Progenitor cell of endocrine pancreas (in vitro differentiated cells): ENCODE results near the gene FNDC3A. TPM values are rescaled to one million over a fixed set of nuclear protein-coding genes. Genes with fewer than 3 reads are reported as not detected.
A peak's percentile ranks its signal among the peaks of the same experiment; 100 is the strongest.

ENCODE experiments used
- DNase-seq: peaks from one replicate; pipeline ENCODE4 v3.0.0; 2021; ENCODE audit warnings: low spot score; ENCODE audit not compliant: unreplicated experiment
- H3K27ac Mint-ChIP-seq: 2 replicates; pipeline ENCODE4 v1.8.0; 2021; ENCODE audit warnings: mild to moderate bottlenecking, moderate library complexity, mixed read lengths
- H3K27me3 Mint-ChIP-seq: 2 replicates; pipeline ENCODE4 v1.8.0; 2021; ENCODE audit warnings: mixed read lengths
- H3K36me3 Mint-ChIP-seq: 2 replicates; pipeline ENCODE4 v1.8.0; 2022; ENCODE audit warnings: mixed read lengths; ENCODE audit not compliant: insufficient read depth
- H3K4me1 Mint-ChIP-seq: 2 replicates; pipeline ENCODE4 v1.8.0; 2021; ENCODE audit warnings: low read depth, mixed read lengths
- H3K4me3 Mint-ChIP-seq: 2 replicates; pipeline ENCODE4 v1.8.0; 2021; ENCODE audit warnings: low read depth, mild to moderate bottlenecking, moderate library complexity, mixed read lengths
- H3K9me3 Mint-ChIP-seq: 2 replicates; pipeline ENCODE4 v1.8.0; 2021; ENCODE audit warnings: low read depth, mixed read lengths
- CTCF ChIP-seq: fragments of 200-600 bp; sonication (generic); IDR thresholded peaks from one replicate; pipeline ENCODE4 v1.5.0; 2021; ENCODE audit warnings: antibody characterized with exemption, mild to moderate bottlenecking; ENCODE audit not compliant: unreplicated experiment
- total RNA-seq: library from RNA; stranded (reverse); gene quantifications from 2 replicates; pipeline ENCODE4 v1.2.1, GENCODE V29; 2021

The FNDC3A gene
- total RNA-seq, 1 donor from 2014 or later, result 116 TPM

GRCh38 chr13:48965736-48966135 lies 10.0 kb upstream of the FNDC3A start:
- TF ChIP-seq CTCF, result no peak
- Mint-ChIP-seq H3K4me3 (no peak overlapping the region), H3K36me3 (no peaks in the 10 kb centered on the region), H3K27me3 (no peaks in the 10 kb centered on the region), H3K9me3 (no peaks in the 10 kb centered on the region), H3K27ac (no peak overlapping the region), H3K4me1 (peaks cover 1% of the 10 kb centered on the region)
- no peak for DNase-seq

GRCh38 chr13:48969685-48970084 lies 6.0 kb upstream of the FNDC3A start:
- Mint-ChIP-seq H3K4me3 (no peak overlapping the region), H3K36me3 (peaks cover 6% of the 10 kb centered on the region), H3K27me3 (no peaks in the 10 kb centered on the region), H3K9me3 (peaks cover 7% of the 10 kb centered on the region), H3K4me1 (peaks cover 8% of the 10 kb centered on the region), H3K27ac (no peak overlapping the region)
- TF ChIP-seq CTCF, result no peak
- no peak for DNase-seq

- Mint-ChIP-seq H3K4me3 (peak overlapping the region; percentile 87), H3K27ac (no peak overlapping the region), H3K36me3 (peaks cover 6% of the 10 kb centered on the region), H3K9me3 (peaks cover 7% of the 10 kb centered on the region), H3K27me3 (no peaks in the 10 kb centered on the region), H3K4me1 (peaks cover 21% of the 10 kb centered on the region)
- TF ChIP-seq CTCF, result no peak
- no peak for DNase-seq
These were observed 1.8 kb upstream of the FNDC3A start for GRCh38 chr13:48973845-48974431.

GRCh38 chr13:48975101-48975855 lies 434 bp upstream of the FNDC3A start:
- Mint-ChIP-seq H3K27ac (peak overlapping the region; percentile 98), H3K4me1 (peaks cover 28% of the 10 kb centered on the region), H3K36me3 (peaks cover 6% of the 10 kb centered on the region), H3K4me3 (peak overlapping the region; percentile 89), H3K27me3 (no peaks in the 10 kb centered on the region), H3K9me3 (peaks cover 7% of the 10 kb centered on the region)
- peak; percentile 57 for DNase-seq
- TF ChIP-seq CTCF, result peak; percentile 24

GRCh38 chr13:48976576-48977285 lies 1.0 kb downstream of the FNDC3A start:
- Mint-ChIP-seq H3K27ac (peak overlapping the region; percentile 98), H3K4me3 (peak overlapping the region; percentile 96), H3K4me1 (peaks cover 29% of the 10 kb centered on the region), H3K36me3 (peaks cover 6% of the 10 kb centered on the region), H3K27me3 (no peaks in the 10 kb centered on the region), H3K9me3 (peaks cover 7% of the 10 kb centered on the region)
- no peak for DNase-seq
- no peak for TF ChIP-seq CTCF
